ENCODE measurements around the gene MOV10L1. TPM values are rescaled to one million over a fixed set of nuclear protein-coding genes. Genes with fewer than 3 reads are reported as not detected.
"Not testable (repeated sequence)": the region's sequence is repeated elsewhere in the genome, so short reads cannot be mapped to it uniquely, and the experiment has no call there.

Gene MOV10L1
- total and polyA plus RNA-seq, 12 donors: 0.16 to 0.42 (median 0.26) TPM; not detected in 8

DNA sequence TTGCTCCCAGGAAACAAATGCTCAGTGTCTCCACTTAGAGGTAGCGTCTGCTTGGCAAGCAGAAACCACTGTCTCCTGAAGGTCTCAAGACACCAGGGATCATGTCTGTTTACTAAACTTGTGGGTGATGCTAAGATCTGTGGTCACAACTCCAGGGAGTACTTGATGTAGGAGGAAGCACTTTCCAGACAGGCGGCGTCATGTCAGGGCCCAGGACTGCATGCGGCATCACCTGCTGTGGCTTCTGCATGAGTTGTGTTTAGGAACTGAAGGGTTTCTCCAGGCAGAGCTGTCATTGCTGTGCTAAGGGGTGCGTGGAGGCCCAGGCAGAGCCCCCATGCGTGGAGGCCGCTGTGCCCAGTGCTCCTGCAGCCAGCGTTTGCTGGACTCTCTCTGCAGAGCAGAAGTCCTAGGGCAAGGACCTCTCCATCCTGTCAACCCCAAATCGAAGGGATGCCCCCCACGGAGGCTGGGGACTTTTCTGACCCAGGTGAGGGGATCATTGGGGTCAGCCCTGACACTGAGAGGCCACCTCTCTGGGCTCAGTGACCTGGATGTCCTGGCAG lies 72.7 kb downstream of the MOV10L1 start:
- Histone ChIP-seq H3K4me1 (no peaks in the 10 kb centered on the region), H3K36me3 (no peaks in the 10 kb centered on the region), H3K9me3 (no peaks in the 10 kb centered on the region), H3K4me3 (no peak overlapping the region), H3K27me3 (peaks cover 0 to 28% (median 16%) of the 10 kb centered on the region in 7 donors), H3K27ac (no peak overlapping the region)
- no peak for DNase-seq
- TF ChIP-seq, protein P1, sequence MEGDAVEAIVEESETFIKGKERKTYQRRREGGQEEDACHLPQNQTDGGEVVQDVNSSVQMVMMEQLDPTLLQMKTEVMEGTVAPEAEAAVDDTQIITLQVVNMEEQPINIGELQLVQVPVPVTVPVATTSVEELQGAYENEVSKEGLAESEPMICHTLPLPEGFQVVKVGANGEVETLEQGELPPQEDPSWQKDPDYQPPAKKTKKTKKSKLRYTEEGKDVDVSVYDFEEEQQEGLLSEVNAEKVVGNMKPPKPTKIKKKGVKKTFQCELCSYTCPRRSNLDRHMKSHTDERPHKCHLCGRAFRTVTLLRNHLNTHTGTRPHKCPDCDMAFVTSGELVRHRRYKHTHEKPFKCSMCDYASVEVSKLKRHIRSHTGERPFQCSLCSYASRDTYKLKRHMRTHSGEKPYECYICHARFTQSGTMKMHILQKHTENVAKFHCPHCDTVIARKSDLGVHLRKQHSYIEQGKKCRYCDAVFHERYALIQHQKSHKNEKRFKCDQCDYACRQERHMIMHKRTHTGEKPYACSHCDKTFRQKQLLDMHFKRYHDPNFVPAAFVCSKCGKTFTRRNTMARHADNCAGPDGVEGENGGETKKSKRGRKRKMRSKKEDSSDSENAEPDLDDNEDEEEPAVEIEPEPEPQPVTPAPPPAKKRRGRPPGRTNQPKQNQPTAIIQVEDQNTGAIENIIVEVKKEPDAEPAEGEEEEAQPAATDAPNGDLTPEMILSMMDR (IDR thresholded peaks at IDR 0.05): no peak
- 86 to 87% methylated on average over 10 of the region's 10 CpGs for WGBS, 2 donors
- peak in 1 of 8 donors; percentile 10 for ATAC-seq
- intact Hi-C loops (cut with DNase I): no loop called here

DNA sequence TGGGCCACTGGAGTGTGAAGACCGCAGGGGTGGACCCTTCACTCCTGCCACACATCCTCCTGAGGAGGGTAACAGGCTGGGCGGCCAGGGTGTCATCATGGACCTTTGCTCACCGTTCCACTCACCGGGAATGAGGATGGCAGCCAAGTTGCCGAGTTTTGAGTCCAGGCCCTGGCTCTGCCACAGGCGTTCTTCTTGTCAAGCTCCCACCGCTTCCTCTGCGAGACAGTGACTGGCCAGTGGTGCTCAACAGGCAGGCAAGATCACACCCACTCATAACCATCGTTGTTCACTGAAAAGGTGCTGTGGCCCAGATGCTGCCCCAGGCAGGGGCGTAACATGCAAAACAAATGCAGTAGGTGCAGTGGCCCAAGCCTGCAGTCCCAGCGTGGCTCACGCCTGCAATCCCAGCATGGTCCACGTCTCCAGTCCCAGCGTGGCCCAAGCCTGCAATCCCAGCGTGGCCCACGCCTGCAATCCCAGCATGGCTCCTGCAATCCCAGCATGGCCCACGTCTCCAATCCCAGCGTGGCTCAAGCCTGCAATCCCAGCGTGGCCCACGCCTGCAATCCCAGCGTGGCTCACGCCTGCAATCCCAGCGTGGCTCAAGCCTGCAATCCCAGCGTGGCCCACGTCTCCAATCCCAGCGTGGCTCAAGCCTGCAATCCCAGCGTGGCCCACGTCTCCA lies 75.8 kb downstream of the MOV10L1 start:
- no peak overlapping the region for H3K27ac ChIP-seq
- H3K4me3 ChIP-seq: no peak overlapping the region
- ATAC-seq: no peak
- peaks cover 0 to 25% (median 17%) of the 10 kb centered on the region in 7 donors for H3K27me3 ChIP-seq
- DNase-seq: no peak
- H3K4me1 ChIP-seq: peaks cover 0 to 7% (median 5%) of the 10 kb centered on the region in 9 donors
- TF ChIP-seq, protein P1 (IDR thresholded peaks at IDR 0.05): no peak
- WGBS, 2 donors: 96% methylated on average over 28 of the region's 28 CpGs
- H3K36me3 ChIP-seq: no peaks in the 10 kb centered on the region
- H3K9me3 ChIP-seq: no peaks in the 10 kb centered on the region
- intact Hi-C loops (cut with DNase I): no loop called here

DNA sequence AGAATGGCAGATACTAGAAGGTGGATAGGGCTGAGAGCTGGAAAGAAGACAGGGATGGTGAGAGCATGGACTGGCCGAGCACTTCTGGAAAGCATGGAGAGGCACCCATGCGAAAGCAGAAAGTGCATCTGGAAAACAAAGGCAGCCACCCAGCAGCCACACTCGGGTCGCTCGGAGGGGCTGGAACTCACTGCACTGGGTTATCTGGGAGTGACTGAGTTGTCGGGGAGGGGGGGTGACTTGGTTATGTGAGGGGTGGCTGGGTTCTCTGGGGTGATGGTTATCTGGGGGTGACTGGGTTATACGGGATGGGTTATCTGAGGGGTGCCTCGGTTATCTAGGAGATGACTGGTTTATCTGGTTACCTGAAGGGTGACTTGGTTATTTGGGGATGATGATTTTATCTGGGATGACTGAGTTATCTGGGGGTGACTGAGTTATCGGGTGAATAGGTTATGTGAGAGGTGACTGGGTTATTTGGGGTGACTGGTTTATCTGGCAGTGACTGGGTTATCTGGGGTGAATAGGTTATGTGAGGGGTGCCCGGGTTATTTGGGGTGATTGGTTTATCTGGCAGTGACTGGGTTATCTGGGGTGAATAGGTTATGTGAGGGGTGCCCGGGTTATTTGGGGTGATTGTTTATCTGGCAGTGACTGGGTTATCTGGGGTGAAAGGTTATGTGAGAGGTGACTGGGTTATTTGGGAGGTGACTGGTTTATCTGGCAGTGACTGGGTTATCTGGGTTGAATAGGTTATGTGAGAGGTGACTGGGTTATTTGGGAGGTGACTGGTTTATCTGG lies 78.1 kb downstream of the MOV10L1 start:
- H3K4me1 ChIP-seq: peaks cover 0 to 13% (median 6%) of the 10 kb centered on the region in 9 donors
- 31 to 40% methylated on average over 11 of the region's 11 CpGs for WGBS, 2 donors
- ATAC-seq: no peak
- H3K36me3 ChIP-seq: no peaks in the 10 kb centered on the region
- peaks cover 5 to 45% (median 33%) of the 10 kb centered on the region in 7 donors for H3K27me3 ChIP-seq
- TF ChIP-seq, protein P1 (IDR thresholded peaks at IDR 0.05): no peak
- no peaks in the 10 kb centered on the region for H3K9me3 ChIP-seq
- DNase-seq: no peak
- no peak overlapping the region for H3K27ac ChIP-seq
- no peak overlapping the region for H3K4me3 ChIP-seq
- intact Hi-C loops (cut with DNase I): no loop called here

DNA sequence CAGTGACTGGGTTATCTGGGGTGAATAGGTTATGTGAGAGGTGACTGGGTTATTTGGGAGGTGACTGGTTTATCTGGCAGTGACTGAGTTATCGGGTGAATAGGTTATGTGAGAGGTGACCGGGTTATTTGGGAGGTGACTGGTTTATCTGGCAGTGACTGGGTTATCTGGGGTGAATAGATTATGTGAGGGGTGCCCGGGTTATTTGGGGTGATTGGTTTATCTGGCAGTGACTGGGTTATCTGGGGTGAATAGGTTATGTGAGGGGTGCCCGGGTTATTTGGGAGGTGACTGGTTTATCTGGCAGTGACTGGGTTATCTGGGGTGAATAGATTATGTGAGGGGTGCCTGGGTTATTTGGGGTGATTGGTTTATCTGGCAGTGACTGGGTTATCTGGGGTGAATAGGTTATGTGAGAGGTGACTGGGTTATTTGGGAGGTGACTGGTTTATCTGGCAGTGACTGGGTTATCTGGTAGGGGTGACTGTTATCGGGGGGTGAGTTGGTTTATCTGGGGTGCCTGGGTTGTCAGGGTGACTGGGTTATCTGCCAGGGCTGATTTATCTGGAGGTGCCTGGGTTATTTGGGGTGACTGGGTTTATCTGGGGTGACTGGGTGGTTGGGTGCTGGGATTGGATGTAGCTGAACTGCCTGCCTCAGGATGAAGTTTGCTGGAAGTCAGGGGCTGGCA lies 78.8 kb downstream of the MOV10L1 start:
- 30 to 47% methylated on average over 5 of the region's 5 CpGs for WGBS, 2 donors
- H3K9me3 ChIP-seq; intact Hi-C loops (cut with DNase I); H3K27ac ChIP-seq; H3K4me3 ChIP-seq; ATAC-seq; H3K36me3 ChIP-seq; DNase-seq: not testable (repeated sequence)
- peaks cover 0 to 13% (median 6%) of the 10 kb centered on the region in 9 donors for H3K4me1 ChIP-seq
- H3K27me3 ChIP-seq: peaks cover 5 to 45% (median 35%) of the 10 kb centered on the region in 7 donors

Measured in heart right ventricle (tissue), 16 donors.